Anterior cingulate cortex (tissue), 58 donors: ENCODE data around the gene PIGL.
A peak's percentile ranks its signal among the peaks of the same experiment; 100 is the strongest.
"Not testable (repeated sequence)": the region's sequence is repeated elsewhere in the genome, so short reads cannot be mapped to it uniquely, and the experiment has no call there.

Source experiments
- DNase-seq, 58 donors: peaks; one replicate each; lab custom pipeline; 2025; lab: John Stamatoyannopoulos, UW

The PIGL gene

GRCh38 chr17:16215965-16216316 lies 1.1 kb upstream of the PIGL start:
- DNase-seq, result peak in 9 of 58 donors; percentile 26 to 68 (median 52)

DNA sequence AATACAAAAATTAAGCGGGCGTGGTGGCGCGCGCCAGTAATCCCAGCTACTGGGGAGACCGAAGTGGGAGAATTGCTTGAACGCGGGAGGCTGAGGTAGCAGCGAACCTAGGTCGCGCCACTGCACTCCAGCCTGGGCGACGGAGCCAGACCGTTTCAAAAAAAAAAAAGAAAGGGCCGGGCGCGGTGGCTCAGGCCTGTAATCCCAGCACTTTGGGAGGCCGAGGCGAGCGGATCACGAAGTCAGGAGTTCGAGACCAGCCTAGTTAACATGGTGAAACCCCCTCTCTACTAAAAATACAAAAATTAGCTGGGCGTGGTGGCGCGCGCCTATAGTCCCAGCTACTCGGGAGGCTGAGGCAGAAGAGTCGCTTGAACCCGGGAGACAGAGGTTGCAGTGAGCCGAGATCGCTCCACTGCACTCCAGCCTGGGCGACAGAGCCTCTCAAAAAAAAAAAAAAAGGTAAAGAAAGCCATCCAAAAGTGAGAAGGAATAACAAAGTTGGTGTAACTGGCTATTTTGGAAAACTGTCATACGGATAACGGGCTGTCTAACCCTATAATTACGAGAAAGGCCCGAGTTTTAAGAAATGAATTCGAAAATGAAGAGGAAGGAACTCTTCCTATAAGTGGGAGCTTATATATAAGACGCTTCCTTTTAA lies 539 bp upstream of the PIGL start:
- not testable (repeated sequence) for DNase-seq

- DNase-seq, result no peak
Observed at GRCh38 chr17:16222406-16222805, 5.4 kb downstream of the PIGL start.

- DNase-seq, result not testable (repeated sequence)
Observed at GRCh38 chr17:16229912-16230561, 13.0 kb downstream of the PIGL start.

DNA sequence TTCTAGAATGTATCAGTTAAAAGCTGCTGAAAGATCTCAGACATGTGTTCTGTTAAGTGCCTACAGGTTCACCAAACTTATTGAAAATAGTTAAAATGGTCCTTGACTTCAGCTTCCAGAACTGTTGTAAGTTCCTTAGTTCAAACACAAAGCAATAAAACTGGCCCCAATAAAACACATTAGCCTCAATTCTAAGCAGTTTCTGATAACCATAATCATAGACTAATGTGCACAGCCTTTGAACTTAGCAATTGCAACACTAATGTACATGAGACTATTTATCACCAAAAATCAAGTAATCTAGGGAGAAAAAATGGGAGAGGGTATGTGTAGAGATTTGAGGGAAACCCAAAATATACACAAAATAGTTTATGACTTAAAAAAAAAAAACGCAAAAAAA lies 15.4 kb downstream of the PIGL start:
- no peak for DNase-seq

DNA sequence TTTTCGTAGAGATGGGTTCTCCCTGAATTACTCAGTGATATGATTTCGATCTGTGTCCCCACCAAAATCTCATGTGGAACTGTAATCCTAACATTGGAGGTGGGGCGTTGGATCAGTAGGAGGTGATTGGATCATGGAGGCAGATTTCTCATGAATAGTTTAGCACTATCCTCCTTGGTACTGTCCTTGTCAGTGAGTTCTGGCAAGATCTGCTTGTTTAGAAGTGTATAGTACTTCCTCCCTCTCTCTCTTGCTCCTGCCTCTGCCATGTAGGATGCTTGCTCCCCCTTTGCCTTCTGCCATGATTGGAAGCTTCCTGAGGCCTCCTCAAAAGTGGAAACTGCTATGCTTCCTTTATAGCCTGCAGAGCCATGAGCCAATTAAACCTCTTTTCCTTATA lies 22.9 kb downstream of the PIGL start:
- no peak for DNase-seq

DNA sequence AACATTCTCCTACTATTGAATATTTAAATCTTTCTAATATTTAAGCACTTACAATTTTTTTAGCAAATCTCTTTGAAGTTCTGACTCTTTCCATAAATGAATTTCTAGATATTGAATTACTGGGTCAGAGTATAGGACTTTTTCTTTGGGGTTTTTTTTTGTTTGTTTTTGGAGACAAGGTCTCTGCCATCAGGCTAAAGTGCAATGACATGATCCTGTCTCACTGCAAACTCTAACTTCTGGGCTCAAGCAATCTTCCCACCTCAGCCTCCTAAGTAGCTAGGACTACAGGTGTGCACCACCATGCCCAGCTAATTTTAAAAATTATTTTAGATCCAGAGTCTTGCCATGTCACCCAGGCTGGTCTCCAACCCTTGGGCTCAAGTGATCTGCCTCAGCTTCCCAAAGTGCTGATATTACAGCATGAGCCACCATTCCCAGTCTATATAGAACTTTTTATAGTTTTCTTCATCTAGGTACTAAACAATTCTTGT lies 24.9 kb downstream of the PIGL start:
- no peak for DNase-seq

DNA sequence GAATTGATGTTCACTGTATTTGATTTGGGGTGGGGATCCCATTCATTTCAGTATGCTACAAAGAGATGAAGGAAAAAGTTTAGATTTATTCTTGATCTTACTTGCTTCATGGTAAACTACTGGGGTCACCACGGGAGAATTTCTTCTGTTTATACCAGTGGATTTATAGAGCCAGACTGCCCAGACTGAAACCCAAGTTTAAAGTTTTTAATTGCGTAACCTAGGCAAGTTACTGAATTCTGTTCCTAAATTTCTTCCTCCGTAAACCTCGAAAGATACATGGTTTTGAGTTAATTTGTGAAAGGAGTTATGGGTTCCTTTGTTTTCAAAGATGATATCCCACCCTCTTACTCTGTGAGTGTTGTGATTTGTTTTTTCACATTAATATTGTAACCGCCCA lies 26.4 kb downstream of the PIGL start:
- DNase-seq, result no peak

DNA sequence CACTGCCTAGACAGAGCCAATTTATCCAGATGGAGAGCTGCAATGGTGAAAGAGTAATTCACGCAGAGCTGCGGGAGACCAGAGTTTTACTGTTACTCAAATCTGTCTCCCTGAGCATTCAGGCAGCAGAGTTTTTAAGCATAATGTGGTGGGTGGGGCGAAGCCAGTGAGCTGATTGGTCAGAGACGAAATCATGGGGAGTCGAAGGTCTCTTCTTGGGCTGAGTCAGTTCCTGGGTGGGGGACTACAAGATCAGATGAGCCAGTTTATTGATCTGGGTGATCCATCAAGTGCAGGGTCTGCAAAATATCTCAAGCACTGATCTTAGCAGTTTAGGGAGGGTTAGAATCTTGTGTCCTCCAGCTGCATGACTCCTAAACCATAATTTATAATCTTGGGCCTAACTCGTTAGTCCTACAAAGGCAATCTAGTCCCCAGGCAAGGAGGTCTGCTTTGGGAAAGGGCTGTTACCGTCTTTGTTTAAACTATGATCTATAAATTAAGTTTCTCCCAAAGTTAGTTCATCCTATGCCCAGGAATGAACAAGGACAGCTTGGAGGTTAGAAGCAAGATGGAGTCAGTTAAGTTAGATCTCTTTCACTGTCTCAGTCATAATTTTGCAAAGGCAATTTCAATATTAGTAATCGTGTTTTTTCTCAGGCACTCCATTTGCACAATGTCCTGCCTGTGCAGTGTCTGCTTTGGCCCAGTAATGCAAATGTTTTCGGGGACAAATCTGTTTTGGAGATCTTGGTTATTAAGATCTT lies 27.0 kb downstream of the PIGL start:
- DNase-seq, result no peak

DNA sequence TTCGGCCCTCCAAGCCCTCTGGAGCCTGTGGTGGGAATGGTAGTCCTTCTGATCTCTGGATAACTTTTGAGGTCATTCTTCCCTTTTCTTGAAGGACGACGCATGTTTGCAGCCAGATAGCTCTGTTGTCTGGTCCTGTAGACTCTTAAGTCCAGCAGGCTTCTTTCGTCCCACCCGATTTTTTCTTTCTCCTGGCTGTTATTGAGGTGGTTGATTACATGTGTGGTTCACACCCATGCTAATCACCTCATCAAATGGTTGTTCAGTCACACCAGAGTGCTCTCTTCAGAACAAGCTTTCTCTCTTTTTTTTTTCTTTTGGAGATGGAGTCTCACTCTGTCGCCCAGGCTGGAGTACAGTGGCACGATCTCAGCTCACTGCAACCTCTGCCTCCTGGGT lies 30.6 kb downstream of the PIGL start:
- no peak for DNase-seq

DNA sequence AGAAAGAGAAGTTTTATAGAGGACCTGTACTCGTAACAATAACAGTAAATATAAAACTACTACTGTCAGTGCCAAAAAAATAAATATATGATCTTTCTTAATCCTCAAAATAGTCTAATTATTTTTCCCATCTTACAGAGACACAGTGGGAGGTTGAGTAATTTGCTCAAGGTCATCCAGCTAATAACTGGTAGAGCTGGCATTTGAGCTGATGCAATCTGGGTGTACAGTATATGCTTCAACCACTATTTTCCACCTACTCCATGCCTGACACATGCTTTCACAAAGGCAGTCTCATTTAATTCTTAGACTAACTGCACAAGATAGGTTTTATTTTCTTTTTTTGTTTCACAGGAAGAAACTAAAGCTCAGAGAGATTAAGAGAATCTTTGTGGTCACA lies 33.6 kb downstream of the PIGL start:
- DNase-seq, result no peak

- DNase-seq, result no peak
Observed at GRCh38 chr17:16251043-16251442, 34.0 kb downstream of the PIGL start.

GRCh38 chr17:16251556-16251955 lies 34.5 kb downstream of the PIGL start:
- DNase-seq, result no peak

DNA sequence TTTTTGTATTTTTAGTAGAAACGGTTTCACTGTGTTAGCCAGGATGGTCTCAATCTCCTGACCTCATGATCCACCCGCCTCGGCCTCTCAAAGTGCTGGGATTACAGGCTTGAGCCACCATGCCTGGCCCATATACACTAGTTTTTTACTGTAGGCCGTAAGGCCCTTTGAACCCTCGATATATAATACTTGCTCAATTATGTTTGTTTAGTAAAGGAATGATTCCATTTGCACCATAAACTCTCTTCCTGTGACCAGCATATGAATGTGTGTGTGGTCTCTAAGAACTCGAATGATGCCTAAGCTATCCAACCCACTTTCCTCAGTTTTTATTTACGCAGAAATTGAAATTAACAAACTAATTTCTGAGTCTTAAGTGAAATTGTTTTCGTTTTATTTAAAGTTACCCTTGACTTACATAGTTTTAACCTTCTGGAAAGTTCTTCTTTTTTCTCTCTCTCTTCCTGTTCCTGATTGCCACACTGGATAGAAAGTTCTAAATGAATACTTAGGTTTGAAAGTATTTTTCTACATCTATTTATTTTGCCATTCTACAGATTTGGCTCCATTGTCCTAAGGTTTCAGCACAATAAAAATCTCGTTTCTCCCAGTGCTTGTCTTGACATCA lies 37.9 kb downstream of the PIGL start:
- no peak for DNase-seq

DNA sequence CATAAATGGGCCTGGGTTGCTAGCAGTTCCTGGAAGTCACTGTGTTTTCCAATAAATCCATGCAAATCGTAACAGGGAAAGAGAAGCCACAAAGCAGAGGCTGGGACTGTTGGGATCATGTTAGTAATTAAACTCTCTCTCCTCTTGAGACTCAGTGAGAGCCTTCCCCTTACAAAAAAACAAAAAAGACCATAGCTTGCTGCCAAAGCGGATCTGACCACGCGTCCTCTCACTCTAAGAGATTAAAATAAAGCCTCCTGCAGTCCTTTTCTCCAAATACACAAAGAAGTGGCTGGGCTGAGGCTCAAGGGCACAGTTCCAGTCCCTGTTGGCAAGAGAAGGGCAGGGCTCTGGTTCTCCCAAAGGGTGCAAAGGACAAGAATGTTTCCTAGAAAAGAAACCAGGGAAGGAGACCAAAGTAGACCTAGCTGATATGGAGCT lies 38.5 kb downstream of the PIGL start:
- peak in 51 of 58 donors; percentile 1 to 90 (median 53) for DNase-seq

DNA sequence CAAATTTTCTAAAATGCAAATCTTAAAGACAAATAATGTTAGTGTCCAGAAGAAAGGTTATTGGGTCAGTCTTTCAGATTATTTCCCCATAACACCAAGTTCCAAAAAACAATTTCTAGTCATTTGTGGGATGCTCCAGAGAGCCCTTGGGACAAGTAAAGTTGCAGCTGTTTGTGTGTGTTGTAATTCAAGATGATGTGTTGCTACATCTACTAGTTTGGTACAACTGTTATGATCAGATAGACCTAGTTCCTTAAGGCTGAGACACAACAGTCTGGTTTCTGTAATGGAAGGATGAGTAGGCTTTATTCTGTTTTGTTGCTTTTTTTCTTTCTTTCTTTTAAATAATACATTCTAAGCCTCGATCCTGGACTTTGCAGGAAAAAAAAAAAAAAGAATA lies 41.9 kb downstream of the PIGL start:
- no peak for DNase-seq

- no peak for DNase-seq
Observed at GRCh38 chr17:16259926-16260325, 42.9 kb downstream of the PIGL start.

- DNase-seq, result no peak
Observed at GRCh38 chr17:16261049-16261448, 44.0 kb downstream of the PIGL start.

GRCh38 chr17:16262201-16262600 lies 45.2 kb downstream of the PIGL start:
- DNase-seq, result no peak

- no peak for DNase-seq
Observed at GRCh38 chr17:16267174-16267573, 50.2 kb downstream of the PIGL start.

- DNase-seq, result no peak
Observed at GRCh38 chr17:16269658-16270057, 52.6 kb downstream of the PIGL start.
